Transverse colon (tissue), 3 donors: ENCODE data around the gene DLX2.

ENCODE experiments used
- CTCF ChIP-seq, 5 experiments: fragments of 200-600 bp in 3 of 5; fragments of 450-650 bp in 2 of 5; sonication (generic) in 3 of 5; IDR thresholded peaks; 1 replicate in 2 of 5; 2 replicates in 3 of 5; pipeline ENCODE4 v1.5.1; 2016 to 2017; ENCODE audit warnings: antibody characterized with exemption in 5 of 5, inconsistent platforms in 3 of 5, mild to moderate bottlenecking in 2 of 5, moderate library complexity in 1 of 5
- EP300 ChIP-seq: sonication (generic); formaldehyde crosslinking; IDR thresholded peaks from one replicate; pipeline ENCODE4 v1.6.1; 2017; ENCODE audit warnings: antibody characterized with exemption, low read depth

DNA sequence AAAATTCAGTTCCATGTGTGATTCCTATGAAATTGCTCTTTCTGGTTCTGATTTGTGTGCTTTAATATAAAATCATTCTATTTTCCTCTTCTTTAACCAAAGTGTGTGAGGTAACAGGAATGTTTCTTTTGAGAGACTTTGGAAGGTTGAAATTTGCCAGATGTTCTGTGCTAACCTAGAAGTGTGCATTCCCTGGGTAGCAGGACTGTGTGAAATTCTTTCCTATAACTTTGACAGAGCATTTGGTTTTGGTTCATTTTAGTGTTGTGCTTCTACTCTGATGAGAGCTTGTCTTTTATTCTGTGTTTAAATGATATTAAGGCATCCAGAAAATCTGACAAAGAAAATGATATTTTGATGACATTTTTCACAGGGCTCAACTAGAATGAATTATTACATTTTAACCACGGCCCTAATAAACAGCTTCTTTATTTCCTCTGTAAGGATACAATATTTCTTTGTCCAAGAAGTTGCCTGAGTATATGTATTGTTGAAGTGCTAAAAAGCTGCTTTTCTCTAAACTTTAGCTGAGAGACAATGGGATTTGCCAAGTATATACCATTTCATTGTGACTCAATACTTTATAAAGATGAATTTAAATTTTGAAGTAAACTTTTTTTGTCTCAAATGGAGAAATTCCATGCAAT lies 52.1 kb downstream of the DLX2 start:
- TF ChIP-seq CTCF (IDR thresholded peaks at IDR 0.05) (no peak), EP300 (no peak)
